ENCODE measurements around the gene LHFPL2. TPM values are rescaled to one million over a fixed set of nuclear protein-coding genes. Genes with fewer than 3 reads are reported as not detected.
A peak's percentile ranks its signal among the peaks of the same experiment; 100 is the strongest.

LHFPL2 gene
- total and polyA plus RNA-seq, 9 of the 15 experiments (the other 6 are each of a cell fraction or from before 2014, with no cell fraction given), result 1.0 to 6.6 (median 4.6) TPM

DNA sequence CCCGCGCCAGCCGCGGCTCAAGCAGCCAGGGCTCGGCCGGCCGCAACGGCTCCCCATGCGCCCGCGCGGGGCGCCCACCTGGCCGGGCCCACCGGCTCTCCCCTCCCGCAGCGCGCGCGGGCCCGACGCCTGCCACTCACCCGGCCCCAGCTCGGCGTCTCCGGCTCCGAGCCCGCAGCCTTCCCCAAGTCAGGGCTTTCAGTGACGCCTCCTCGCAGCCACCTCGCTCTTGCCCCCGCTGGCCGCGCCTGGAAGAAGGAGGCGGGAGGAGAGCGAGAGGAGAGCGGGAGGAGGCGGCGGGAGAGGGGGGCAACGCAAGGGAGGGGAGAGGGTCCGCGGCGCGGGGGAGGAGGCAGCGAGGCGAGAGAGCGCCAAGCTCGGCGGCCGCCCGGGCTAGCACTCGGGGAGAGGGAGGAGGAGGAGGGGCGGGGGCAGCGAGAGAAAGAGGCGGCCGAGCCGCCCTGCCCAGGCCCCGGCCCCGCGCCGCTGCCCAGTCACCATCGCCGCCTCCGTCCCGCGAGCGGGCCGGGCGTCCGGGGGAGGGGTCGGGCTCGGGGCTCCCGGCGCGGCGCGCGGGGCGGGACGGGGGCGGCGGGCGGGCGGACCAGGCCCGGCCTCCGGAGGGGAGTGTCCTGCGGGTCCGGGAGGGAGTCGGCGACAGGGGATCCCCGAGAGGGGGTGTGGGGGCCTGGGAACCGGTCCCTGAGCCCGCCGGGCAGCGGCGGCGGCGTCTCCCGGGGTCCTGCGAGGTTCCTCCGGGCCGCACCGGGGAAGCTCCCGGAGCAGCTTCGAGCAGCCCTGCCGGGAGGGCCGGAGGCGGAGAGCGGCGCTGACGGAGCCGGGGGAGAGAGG lies at the start of gene LHFPL2 (continued):
- TF ChIP-seq, protein P1, sequence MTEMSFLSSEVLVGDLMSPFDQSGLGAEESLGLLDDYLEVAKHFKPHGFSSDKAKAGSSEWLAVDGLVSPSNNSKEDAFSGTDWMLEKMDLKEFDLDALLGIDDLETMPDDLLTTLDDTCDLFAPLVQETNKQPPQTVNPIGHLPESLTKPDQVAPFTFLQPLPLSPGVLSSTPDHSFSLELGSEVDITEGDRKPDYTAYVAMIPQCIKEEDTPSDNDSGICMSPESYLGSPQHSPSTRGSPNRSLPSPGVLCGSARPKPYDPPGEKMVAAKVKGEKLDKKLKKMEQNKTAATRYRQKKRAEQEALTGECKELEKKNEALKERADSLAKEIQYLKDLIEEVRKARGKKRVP (CRISPR knock-in tag; IDR thresholded peaks at IDR 0.05), result no peak
- TF ChIP-seq ZNF589 (CRISPR knock-in tag; IDR thresholded peaks at IDR 0.05; ENCODE audit: low read depth), result no peak
- TF ChIP-seq, protein P2, sequence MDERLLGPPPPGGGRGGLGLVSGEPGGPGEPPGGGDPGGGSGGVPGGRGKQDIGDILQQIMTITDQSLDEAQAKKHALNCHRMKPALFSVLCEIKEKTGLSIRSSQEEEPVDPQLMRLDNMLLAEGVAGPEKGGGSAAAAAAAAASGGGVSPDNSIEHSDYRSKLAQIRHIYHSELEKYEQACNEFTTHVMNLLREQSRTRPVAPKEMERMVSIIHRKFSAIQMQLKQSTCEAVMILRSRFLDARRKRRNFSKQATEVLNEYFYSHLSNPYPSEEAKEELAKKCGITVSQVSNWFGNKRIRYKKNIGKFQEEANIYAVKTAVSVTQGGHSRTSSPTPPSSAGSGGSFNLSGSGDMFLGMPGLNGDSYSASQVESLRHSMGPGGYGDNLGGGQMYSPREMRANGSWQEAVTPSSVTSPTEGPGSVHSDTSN (CRISPR knock-in tag; IDR thresholded peaks at IDR 0.05; ENCODE audit: low read depth), result 0 out of 2 replicates have a peak, but pooled peaks have one; percentile 14
- TF ChIP-seq, protein P2 (tag; conservative IDR thresholded peaks at IDR 0.05; ENCODE audit: low read depth), result no peak
- TF ChIP-seq TEAD2 (tag; IDR thresholded peaks at IDR 0.05), result no peak
- TF ChIP-seq L3MBTL2 (IDR thresholded peaks at IDR 0.05), result peak; percentile 72
- TF ChIP-seq ZNF253 (CRISPR knock-in tag; conservative IDR thresholded peaks at IDR 0.05), result no peak
- TF ChIP-seq SRF (CRISPR knock-in tag; IDR thresholded peaks at IDR 0.05), result no peak
- TF ChIP-seq, protein P3, sequence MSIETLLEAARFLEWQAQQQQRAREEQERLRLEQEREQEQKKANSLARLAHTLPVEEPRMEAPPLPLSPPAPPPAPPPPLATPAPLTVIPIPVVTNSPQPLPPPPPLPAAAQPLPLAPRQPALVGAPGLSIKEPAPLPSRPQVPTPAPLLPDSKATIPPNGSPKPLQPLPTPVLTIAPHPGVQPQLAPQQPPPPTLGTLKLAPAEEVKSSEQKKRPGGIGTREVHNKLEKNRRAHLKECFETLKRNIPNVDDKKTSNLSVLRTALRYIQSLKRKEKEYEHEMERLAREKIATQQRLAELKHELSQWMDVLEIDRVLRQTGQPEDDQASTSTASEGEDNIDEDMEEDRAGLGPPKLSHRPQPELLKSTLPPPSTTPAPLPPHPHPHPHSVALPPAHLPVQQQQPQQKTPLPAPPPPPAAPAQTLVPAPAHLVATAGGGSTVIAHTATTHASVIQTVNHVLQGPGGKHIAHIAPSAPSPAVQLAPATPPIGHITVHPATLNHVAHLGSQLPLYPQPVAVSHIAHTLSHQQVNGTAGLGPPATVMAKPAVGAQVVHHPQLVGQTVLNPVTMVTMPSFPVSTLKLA (conservative IDR thresholded peaks at IDR 0.05), result no peak
- no peak for TF ChIP-seq MECOM (CRISPR knock-in tag; IDR thresholded peaks at IDR 0.05)
- no peak for TF ChIP-seq TAF9B (IDR thresholded peaks at IDR 0.05; ENCODE audit: partially characterized antibody)
- 0 out of 2 replicates have a peak, but pooled peaks have one; percentile 14 for TF ChIP-seq TAF7 (tag; IDR thresholded peaks at IDR 0.05)
- TF ChIP-seq SMARCE1 (IDR thresholded peaks at IDR 0.05), result no peak
- TF ChIP-seq HDAC6 (IDR thresholded peaks at IDR 0.05; ENCODE audit: low read depth, low read length), result no peak
- peak; percentile 79 for TF ChIP-seq ZFX (CRISPR knock-in tag; IDR thresholded peaks at IDR 0.05)
- TF ChIP-seq ZNF764 (CRISPR knock-in tag; IDR thresholded peaks at IDR 0.05; ENCODE audit: low read depth), result no peak
- TF ChIP-seq OTX1 (CRISPR knock-in tag; IDR thresholded peaks at IDR 0.05), result no peak
- TF ChIP-seq IFI16 (CRISPR knock-in tag; IDR thresholded peaks at IDR 0.05), result no peak
- no peak for TF ChIP-seq ZC3H8 (IDR thresholded peaks at IDR 0.05)
- no peak for TF ChIP-seq CC2D1A (IDR thresholded peaks at IDR 0.05)
- TF ChIP-seq COPS2 (conservative IDR thresholded peaks at IDR 0.05), result no peak
- TF ChIP-seq, protein P4, sequence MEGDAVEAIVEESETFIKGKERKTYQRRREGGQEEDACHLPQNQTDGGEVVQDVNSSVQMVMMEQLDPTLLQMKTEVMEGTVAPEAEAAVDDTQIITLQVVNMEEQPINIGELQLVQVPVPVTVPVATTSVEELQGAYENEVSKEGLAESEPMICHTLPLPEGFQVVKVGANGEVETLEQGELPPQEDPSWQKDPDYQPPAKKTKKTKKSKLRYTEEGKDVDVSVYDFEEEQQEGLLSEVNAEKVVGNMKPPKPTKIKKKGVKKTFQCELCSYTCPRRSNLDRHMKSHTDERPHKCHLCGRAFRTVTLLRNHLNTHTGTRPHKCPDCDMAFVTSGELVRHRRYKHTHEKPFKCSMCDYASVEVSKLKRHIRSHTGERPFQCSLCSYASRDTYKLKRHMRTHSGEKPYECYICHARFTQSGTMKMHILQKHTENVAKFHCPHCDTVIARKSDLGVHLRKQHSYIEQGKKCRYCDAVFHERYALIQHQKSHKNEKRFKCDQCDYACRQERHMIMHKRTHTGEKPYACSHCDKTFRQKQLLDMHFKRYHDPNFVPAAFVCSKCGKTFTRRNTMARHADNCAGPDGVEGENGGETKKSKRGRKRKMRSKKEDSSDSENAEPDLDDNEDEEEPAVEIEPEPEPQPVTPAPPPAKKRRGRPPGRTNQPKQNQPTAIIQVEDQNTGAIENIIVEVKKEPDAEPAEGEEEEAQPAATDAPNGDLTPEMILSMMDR (IDR thresholded peaks at IDR 0.05 in 2 of 3, conservative IDR thresholded peaks at IDR 0.05 in 1 of 3; ENCODE audit: insufficient read depth in 2 of 3, low read depth in 1 of 3, low read length in 3 of 3), result no peak; a peak in 1 of 6 replicates
- TF ChIP-seq SMAD2 (IDR thresholded peaks at IDR 0.05; ENCODE audit: low read depth, low read length), result no peak

Data from K562 (cell line).